Ectodermal cell (in vitro differentiated cells): ENCODE results near the gene CACNA1H.

Source experiments
- H3K27ac ChIP-seq: 2 replicates; pipeline ENCODE4 v1.7.0; 2013; ENCODE audit warnings: mild to moderate bottlenecking, low read depth, low read length; ENCODE audit not compliant: insufficient read depth, poor library complexity, severe bottlenecking
- H3K27me3 ChIP-seq: 2 replicates; pipeline ENCODE4 v1.7.0; 2013; ENCODE audit warnings: mild to moderate bottlenecking, low read length; ENCODE audit not compliant: insufficient read depth, control insufficient read depth, poor library complexity, severe bottlenecking
- H3K36me3 ChIP-seq: one replicate; pipeline ENCODE4 v1.7.0; 2013; ENCODE audit warnings: low read length; ENCODE audit not compliant: control insufficient read depth, insufficient read depth
- H3K4me1 ChIP-seq: one replicate; pipeline ENCODE4 v1.7.0; 2013; ENCODE audit warnings: low read length; ENCODE audit not compliant: control insufficient read depth, insufficient read depth
- H3K4me3 ChIP-seq: 2 replicates; pipeline ENCODE4 v1.7.0; 2013; ENCODE audit warnings: low read depth, low read length, control low read depth; ENCODE audit not compliant: insufficient read depth
- H3K9me3 ChIP-seq: 2 replicates; pipeline ENCODE4 v1.7.0; 2013; ENCODE audit warnings: mild to moderate bottlenecking, low read length, moderate library complexity; ENCODE audit not compliant: control insufficient read depth
- WGBS, 2 experiments: methylation state at CpG; one replicate each; pipeline ENCODE4 v1.1.7; 2013; ENCODE audit warnings: missing lambda C conversion rate in 2 of 2; 5-methylcytosine and 5-hydroxymethylcytosine counted together

The CACNA1H gene

DNA sequence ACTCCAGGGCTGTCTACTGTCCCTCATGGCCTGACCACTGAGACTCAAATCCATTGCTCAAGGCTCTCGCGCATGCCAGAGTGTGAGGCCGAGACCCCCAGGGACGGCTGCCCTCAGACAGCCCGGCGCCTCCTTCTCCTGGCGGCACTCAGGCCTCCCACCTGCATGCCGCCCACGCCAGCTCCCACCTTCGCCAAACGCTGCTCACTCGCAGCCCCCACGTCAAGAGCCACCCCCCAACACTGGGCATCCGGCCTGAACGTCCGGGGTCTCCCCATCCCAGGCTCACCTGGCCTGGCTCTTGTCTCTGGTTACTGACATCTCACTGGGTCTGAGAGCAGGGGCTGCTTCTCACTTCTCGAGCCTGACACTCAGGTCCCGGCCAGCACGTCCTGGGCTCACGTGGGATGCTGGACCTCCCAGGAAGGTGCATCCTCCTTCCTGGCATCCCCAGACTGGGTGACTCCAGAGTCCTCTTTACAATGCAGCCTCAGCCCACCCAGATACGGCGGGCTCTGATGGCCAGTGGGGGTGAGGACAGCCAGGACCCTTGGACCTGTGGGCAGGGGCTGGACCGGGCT is 12.2 kb upstream of the CACNA1H start:
- no peaks in the 10 kb centered on the region for H3K27me3 ChIP-seq
- 88 to 91% methylated on average over 23 of the region's 23 CpGs for WGBS, 2 experiments
- no peak overlapping the region for H3K27ac ChIP-seq
- H3K4me3 ChIP-seq, result no peak overlapping the region
- H3K9me3 ChIP-seq, result no peaks in the 10 kb centered on the region
- no peaks in the 10 kb centered on the region for H3K36me3 ChIP-seq
- peaks cover 10% of the 10 kb centered on the region for H3K4me1 ChIP-seq

DNA sequence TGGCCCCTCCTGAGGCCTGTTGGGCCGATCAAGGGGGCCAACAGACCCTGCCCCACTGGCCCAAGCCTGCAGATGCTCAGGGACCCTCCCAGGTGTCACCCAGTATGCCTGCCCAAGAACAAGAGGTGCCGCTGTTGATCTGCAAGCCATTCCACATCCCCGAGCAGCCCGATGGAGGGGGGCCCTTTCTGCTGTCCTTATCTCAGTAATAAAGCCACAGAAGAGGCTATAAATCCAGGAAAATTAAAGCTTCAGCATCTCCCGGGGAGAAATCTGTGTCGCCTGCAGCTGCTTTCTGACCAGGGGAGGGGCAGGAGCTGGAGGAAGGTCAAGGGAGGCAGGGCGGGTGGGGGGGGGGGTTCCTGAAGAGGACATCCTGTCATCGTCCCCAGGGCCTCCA is 11.7 kb upstream of the CACNA1H start:
- H3K4me1 ChIP-seq, result peaks cover 14% of the 10 kb centered on the region

GRCh38 chr16:1141716-1142115 is 11.2 kb upstream of the CACNA1H start:
- H3K27me3 ChIP-seq, result no peaks in the 10 kb centered on the region
- H3K27ac ChIP-seq, result no peak overlapping the region
- H3K9me3 ChIP-seq, result no peaks in the 10 kb centered on the region
- no peak overlapping the region for H3K4me3 ChIP-seq
- no peaks in the 10 kb centered on the region for H3K36me3 ChIP-seq
- WGBS, 2 experiments, result 91 to 92% methylated on average over 8 of the region's 8 CpGs
- H3K4me1 ChIP-seq, result peaks cover 14% of the 10 kb centered on the region

More for the DNA sequence above, 11.7 kb upstream of the CACNA1H start:
- Histone ChIP-seq H3K36me3 (no peaks in the 10 kb centered on the region), H3K27ac (no peak overlapping the region), H3K9me3 (no peaks in the 10 kb centered on the region), H3K4me3 (no peak overlapping the region), H3K27me3 (no peaks in the 10 kb centered on the region)
- 86 to 93% methylated on average over 8 of the region's 8 CpGs for WGBS, 2 experiments

DNA sequence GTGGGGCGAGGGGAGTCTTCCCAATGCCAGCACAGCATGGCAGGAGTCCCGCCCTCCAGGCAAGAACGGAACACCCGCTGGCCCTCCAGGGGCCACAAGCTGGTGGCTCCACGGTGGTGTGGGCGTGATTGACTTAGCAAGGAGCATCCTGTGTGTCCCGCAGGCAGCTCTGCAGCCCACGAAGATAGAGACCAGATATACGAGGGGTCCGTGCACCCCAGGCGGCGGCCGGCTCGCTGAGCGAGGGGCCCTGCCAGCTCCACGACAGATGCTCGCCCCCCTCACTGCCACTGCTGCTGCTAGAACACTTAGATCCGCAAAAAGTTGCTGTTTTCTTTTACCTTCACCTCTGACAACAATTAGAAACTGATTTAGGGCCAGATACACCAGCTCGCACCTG is 10.0 kb upstream of the CACNA1H start:
- 85 to 87% methylated on average over 19 of the region's 19 CpGs for WGBS, 2 experiments
- no peak overlapping the region for H3K27ac ChIP-seq
- H3K27me3 ChIP-seq, result no peaks in the 10 kb centered on the region
- H3K9me3 ChIP-seq, result no peaks in the 10 kb centered on the region
- H3K4me3 ChIP-seq, result no peak overlapping the region
- peaks cover 14% of the 10 kb centered on the region for H3K4me1 ChIP-seq
- H3K36me3 ChIP-seq, result no peaks in the 10 kb centered on the region

DNA sequence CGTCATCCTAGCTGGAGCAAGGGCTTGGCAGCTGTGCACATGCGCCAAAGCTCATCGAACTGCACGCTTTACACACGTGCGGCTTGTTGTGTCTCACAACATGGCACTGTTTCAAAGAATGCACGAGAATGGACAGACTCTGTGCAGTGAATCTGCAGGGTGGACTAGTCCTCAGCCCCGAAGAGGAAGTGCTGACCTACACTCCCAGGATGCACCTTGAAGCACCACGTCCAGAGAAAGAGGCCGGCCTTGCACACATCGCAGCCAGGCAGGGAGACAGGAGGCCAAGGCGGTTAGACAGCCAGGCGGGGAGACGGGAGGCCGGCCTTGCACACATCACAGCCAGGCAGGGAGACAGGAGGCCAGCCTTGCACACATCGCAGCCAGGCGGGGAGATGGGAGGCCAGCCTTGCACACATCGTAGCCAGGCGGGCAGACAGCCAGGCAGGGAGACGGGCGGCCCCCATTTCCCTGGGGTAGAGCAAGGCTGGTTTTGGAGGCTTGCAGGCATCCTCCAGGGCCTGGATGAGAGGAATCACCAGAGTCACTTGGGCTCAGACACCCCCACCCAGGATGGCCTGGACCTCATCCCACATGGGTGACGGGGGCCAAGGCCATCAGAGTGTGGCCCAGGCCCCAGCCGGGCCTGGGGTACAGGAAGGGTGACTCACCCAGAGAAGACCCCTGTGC is 9.0 kb upstream of the CACNA1H start:
- no peak overlapping the region for H3K27ac ChIP-seq
- 91 to 93% methylated on average over 23 of the region's 23 CpGs for WGBS, 2 experiments
- H3K4me3 ChIP-seq, result no peak overlapping the region
- no peaks in the 10 kb centered on the region for H3K27me3 ChIP-seq
- peaks cover 14% of the 10 kb centered on the region for H3K4me1 ChIP-seq
- H3K9me3 ChIP-seq, result no peaks in the 10 kb centered on the region
- H3K36me3 ChIP-seq, result no peaks in the 10 kb centered on the region

DNA sequence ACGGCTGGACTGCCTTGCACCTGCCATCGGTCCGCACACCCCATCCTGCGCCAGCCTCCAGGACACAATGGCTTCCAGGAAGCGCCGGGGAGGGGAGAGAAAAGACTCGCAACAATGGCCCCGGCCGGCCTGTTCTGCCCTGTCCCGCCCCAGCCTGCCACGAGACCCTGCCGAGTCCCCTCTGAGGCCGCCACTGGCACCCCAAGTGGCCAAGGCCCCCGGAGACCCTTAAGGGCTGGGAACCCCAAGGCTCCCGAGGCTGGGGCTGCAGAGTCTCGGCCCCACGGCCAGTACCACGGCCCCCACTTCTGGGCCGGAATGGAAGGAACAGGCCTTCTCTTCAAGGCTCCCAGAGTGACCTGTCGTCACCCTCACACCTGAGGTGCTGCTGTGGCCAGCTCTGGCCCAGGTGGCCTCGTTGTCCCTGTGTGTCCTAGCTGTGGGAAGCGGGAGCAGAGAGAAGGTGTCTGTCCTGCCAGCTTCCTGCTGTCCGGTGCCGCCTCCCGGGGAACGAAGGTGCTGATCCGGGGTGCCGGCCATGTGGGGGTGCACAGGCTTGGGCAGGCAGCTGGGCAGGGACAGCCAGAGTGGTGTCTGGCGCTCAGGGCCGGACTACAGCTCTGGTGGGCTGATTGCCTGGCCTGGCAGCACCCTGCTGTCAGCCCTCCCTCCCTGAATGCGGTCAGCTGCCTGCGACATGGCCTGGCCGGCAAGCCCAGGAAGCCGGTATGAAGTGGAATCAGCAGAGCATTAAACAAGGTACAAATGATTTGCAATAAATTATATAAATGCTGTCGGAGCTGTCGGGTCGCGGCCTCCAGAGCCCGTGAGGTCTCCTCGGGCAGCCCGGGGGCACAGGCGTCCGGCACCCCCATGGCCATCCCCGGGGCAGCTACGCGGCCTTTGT is 8.2 kb upstream of the CACNA1H start:
- H3K4me3 ChIP-seq, result no peak overlapping the region
- peaks cover 14% of the 10 kb centered on the region for H3K4me1 ChIP-seq
- no peaks in the 10 kb centered on the region for H3K36me3 ChIP-seq
- peak overlapping the region; percentile 67 for H3K27ac ChIP-seq
- H3K9me3 ChIP-seq, result no peaks in the 10 kb centered on the region
- H3K27me3 ChIP-seq, result no peaks in the 10 kb centered on the region
- WGBS, 2 experiments, result 69 to 70% methylated on average over 46 of the region's 46 CpGs

- Histone ChIP-seq H3K9me3 (no peaks in the 10 kb centered on the region), H3K4me1 (peaks cover 14% of the 10 kb centered on the region), H3K27me3 (no peaks in the 10 kb centered on the region), H3K36me3 (no peaks in the 10 kb centered on the region), H3K4me3 (no peak overlapping the region), H3K27ac (peak overlapping the region; percentile 67)
- 56 to 60% methylated on average over 30 of the region's 30 CpGs for WGBS, 2 experiments
These were observed 7.4 kb upstream of the CACNA1H start for GRCh38 chr16:1145383-1146100.

GRCh38 chr16:1146409-1146808 is 6.5 kb upstream of the CACNA1H start:
- Histone ChIP-seq H3K9me3 (no peaks in the 10 kb centered on the region), H3K4me3 (no peak overlapping the region), H3K27me3 (no peaks in the 10 kb centered on the region), H3K36me3 (no peaks in the 10 kb centered on the region), H3K27ac (no peak overlapping the region), H3K4me1 (peaks cover 14% of the 10 kb centered on the region)
- 88% methylated on average over 16 of the region's 16 CpGs for WGBS, 2 experiments

DNA sequence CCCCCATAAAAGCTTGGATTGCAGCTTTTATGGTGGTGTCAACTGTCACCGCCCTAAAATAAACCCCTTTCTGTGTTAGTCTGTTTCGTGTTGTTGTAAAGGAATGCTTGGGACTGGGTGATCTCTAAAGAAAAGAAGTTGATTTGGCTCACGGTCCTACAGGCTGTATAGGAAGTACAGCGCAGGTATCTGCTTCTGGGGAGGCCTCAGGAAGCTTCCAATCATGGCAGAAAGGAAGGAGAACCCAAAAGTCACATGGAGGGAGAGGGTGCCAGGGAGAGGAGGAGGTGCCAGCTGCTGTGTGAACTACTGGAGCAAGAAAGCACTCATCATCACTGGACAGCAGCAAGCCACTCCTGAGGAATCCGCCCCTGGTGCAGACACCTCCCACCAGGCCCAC is 5.9 kb upstream of the CACNA1H start:
- Histone ChIP-seq H3K4me3 (no peak overlapping the region), H3K36me3 (no peaks in the 10 kb centered on the region), H3K27me3 (no peaks in the 10 kb centered on the region), H3K27ac (no peak overlapping the region), H3K4me1 (peaks cover 19% of the 10 kb centered on the region), H3K9me3 (no peaks in the 10 kb centered on the region)
- WGBS, 2 experiments, result 96 to 97% methylated on average over 5 of the region's 5 CpGs
